Upper lobe of right lung (tissue), 1 donor: ENCODE measurements around the gene RIN1. TPM values are rescaled to one million over a fixed set of nuclear protein-coding genes. Genes with fewer than 3 reads are reported as not detected.

Experiments used
- ATAC-seq: fragments of 200-7000 bp; cut with Tn5 transposase; one replicate; pipeline ENCODE4 v1.9.1; 2020; ENCODE audit warnings: mild to moderate bottlenecking, moderate library complexity
- DNase-seq: peaks from one replicate; pipeline ENCODE4 v3.0.0-alpha.2; 2020
- H3K27ac ChIP-seq: fragments of 200-600 bp; one replicate; pipeline ENCODE4 v1.8.0; 2022
- H3K27me3 ChIP-seq: fragments of 200-600 bp; one replicate; pipeline ENCODE4 v1.8.0; 2022; ENCODE audit warnings: mild to moderate bottlenecking
- H3K36me3 ChIP-seq: fragments of 200-600 bp; one replicate; pipeline ENCODE4 v1.8.0; 2022
- H3K4me1 ChIP-seq: fragments of 200-600 bp; one replicate; pipeline ENCODE4 v1.8.0; 2022
- H3K4me3 ChIP-seq: fragments of 200-600 bp; one replicate; pipeline ENCODE4 v1.8.0; 2022; ENCODE audit warnings: mild to moderate bottlenecking
- H3K9me3 ChIP-seq: fragments of 200-600 bp; one replicate; pipeline ENCODE4 v1.8.0; 2022
- CTCF ChIP-seq: fragments of 200-600 bp; IDR thresholded peaks from one replicate; pipeline ENCODE4 v1.8.0; 2022; ENCODE audit warnings: antibody characterized with exemption
- intact Hi-C: fragments of 100-400 bp; cut with DNase I; formaldehyde crosslinking; loops from one replicate; pipeline ENCODE4 v1.11.0; 2022
- total RNA-seq: library from RNA; stranded (reverse); fragmentation: NEBNext Ultra II Directional; extraction: Animal tissue kit (Norgen Biotek cat#: 25700); gene quantifications from one replicate; pipeline ENCODE4 v1.2.1, GENCODE V29; 2021
- donor health status: DM: no; HTN: yes; CAD: no; lungs with severe emphysema.

RIN1 gene
- total RNA-seq, 1 donor from 2014 or later, result 7.4 TPM

- intact Hi-C loops, result no loop called here
- Histone ChIP-seq H3K36me3 (peaks cover 10% of the 10 kb centered on the region), H3K9me3 (no peaks in the 10 kb centered on the region), H3K27me3 (no peaks in the 10 kb centered on the region), H3K27ac (no peak overlapping the region), H3K4me3 (no peak overlapping the region), H3K4me1 (peaks cover 21% of the 10 kb centered on the region)
- ATAC-seq (peak; percentile 11), DNase-seq (no peak)
- no peak for TF ChIP-seq CTCF
These were observed 8.3 kb downstream of the RIN1 start for GRCh38 chr11:66328031-66328301.

GRCh38 chr11:66327171-66328030, 8.8 kb downstream of the RIN1 start:
- H3K27me3 ChIP-seq, result no peaks in the 10 kb centered on the region
- peaks cover 4% of the 10 kb centered on the region for H3K36me3 ChIP-seq
- H3K27ac ChIP-seq, result no peak overlapping the region
- H3K4me1 ChIP-seq, result peaks cover 21% of the 10 kb centered on the region
- DNase-seq, result no peak
- H3K4me3 ChIP-seq, result no peak overlapping the region
- no peaks in the 10 kb centered on the region for H3K9me3 ChIP-seq
- no peak for ATAC-seq
- no peak for TF ChIP-seq CTCF
- intact Hi-C loops, result no loop called here

GRCh38 chr11:66326261-66327111, 9.7 kb downstream of the RIN1 start:
- Histone ChIP-seq H3K4me1 (peaks cover 21% of the 10 kb centered on the region), H3K27me3 (no peaks in the 10 kb centered on the region), H3K36me3 (no peaks in the 10 kb centered on the region), H3K9me3 (no peaks in the 10 kb centered on the region), H3K4me3 (no peak overlapping the region), H3K27ac (no peak overlapping the region)
- no peak for ATAC-seq
- no peak for TF ChIP-seq CTCF
- DNase-seq, result no peak
- intact Hi-C loops, result no loop called here

DNA sequence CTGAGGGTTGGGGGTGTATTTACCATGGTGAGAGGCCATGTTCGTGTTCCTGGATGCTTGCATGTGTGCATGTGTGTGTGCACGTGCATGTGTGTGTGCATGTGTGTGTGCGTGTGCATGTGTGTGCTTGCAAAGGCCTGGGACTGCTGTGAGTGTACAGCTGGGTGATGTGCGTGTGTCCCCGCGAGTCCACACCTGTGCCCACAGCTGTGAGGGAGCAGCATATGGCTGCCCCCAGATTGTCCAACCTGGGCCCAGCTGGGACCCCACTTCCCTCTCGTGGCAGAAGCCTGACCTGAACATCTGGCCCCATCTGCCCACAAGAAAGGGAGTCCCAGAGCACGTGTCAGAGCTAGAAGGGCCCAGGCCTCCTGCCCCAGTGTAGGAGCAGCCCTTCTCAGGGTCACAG, 11.0 kb downstream of the RIN1 start:
- peaks cover 21% of the 10 kb centered on the region for H3K4me1 ChIP-seq
- no peaks in the 10 kb centered on the region for H3K36me3 ChIP-seq
- no peak overlapping the region for H3K4me3 ChIP-seq
- no peak overlapping the region for H3K27ac ChIP-seq
- no peak for TF ChIP-seq CTCF
- no peaks in the 10 kb centered on the region for H3K9me3 ChIP-seq
- intact Hi-C loops, result no loop called here
- ATAC-seq, result no peak
- H3K27me3 ChIP-seq, result no peaks in the 10 kb centered on the region
- DNase-seq, result no peak

DNA sequence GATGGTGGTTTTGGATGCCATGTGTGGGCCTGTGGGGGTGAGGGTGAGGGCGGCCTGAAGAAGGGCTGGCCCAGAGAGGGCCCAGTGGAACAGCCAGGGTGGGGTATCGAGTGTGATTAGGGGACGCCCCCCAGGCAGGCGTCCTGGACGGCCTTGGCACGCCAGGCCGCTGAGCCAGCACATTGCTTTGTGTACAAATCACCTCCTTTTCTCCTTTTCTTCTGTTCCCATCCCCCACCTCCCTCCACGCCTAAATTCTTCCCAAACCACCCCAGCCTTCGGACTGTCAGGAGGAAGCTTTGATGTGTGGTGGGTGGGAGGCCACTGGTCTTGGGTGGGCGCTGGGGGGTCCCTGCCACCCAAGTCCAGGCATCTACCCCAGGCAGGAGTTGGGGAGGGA, 11.6 kb downstream of the RIN1 start:
- no peak overlapping the region for H3K27ac ChIP-seq
- H3K4me1 ChIP-seq, result peaks cover 21% of the 10 kb centered on the region
- DNase-seq (no peak), ATAC-seq (no peak)
- no peaks in the 10 kb centered on the region for H3K27me3 ChIP-seq
- H3K9me3 ChIP-seq, result no peaks in the 10 kb centered on the region
- no peaks in the 10 kb centered on the region for H3K36me3 ChIP-seq
- no peak overlapping the region for H3K4me3 ChIP-seq
- no peak for TF ChIP-seq CTCF
- intact Hi-C loops, result no loop called here
